ENCODE measurements around the gene ARPC1A.
"Not testable (repeated sequence)": the region's sequence is repeated elsewhere in the genome, so short reads cannot be mapped to it uniquely, and the experiment has no call there.

ARPC1A gene

DNA sequence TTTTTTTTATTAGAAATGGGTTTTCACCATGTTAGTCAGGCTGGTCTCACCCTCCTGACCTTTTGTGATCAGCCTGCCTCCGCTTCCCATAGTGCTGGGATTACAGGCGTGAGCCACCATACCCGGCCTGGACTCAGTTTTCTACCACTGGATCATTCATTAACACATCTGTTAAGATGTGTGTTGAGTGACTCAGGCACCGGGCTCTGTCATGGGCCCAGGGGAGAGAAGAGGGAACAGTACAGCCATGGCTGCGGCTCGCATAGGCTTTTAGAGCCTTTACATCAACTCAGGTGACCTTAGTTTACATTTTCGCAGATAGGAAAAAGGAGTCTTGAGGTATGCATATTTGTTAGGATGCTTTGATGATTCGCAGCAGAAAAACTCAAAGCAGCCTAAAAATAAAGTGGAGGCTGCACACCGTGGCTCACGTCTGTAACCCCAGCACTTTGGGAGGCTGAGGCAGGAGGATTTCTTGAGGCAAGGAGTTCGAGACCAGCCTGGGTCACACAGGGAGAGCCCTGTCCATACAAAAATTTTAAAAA lies 45.8 kb downstream of the ARPC1A start:
- DNase-seq (ENCODE audit: low read depth) = no peak

GRCh38 chr7:99372275-99373090 lies 46.8 kb downstream of the ARPC1A start:
- DNase-seq (ENCODE audit: low read depth) = no peak

GRCh38 chr7:99373091-99374066 lies 47.7 kb downstream of the ARPC1A start:
- no peak for DNase-seq (ENCODE audit: low read depth)

GRCh38 chr7:99374111-99375064 lies 48.7 kb downstream of the ARPC1A start, which contains the start of gene ARPC1B:
Gene ARPC1B (plus strand): TSS chr7:99374730. CDS start chr7:99385715, 10,985 bp downstream.
- DNase-seq (ENCODE audit: low read depth) = no peak

DNA sequence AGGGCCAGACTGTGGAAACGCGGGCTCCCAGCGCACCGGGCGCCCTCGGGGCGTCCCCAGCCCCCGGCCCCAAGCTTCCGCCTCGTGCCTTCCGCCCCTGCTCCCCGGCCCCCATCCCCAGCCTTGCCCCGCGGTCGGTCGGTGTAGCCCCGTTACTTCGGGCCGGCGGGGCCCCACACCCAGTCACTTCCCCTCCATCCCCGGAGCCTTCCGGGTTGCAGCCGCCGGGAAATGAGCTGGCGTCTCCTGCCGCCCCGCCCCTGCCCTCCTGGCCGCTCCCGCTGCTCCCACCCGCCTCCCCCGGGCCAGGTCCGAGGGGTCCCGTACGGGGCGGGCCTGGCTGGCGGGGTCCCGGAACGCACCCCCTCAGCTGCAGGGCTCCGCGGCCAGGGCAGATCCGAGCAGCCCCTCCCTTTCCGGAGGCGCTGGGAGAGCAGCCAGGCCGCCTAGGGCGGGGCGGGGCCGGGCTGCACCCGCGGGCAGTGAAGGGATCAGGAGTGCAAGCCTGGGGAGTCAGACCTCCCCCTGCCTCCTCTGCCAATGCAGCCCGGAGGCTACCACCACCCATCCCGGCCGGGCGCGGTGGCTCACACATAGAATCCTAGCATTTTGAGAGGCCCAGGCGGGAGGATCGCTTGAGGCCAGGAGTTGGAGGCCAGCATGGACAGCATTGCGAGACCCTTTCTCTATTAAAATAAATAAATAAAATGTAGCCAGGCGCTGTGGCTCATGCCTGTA lies 49.5 kb downstream of the ARPC1A start:
- no peak for DNase-seq (ENCODE audit: low read depth)

DNA sequence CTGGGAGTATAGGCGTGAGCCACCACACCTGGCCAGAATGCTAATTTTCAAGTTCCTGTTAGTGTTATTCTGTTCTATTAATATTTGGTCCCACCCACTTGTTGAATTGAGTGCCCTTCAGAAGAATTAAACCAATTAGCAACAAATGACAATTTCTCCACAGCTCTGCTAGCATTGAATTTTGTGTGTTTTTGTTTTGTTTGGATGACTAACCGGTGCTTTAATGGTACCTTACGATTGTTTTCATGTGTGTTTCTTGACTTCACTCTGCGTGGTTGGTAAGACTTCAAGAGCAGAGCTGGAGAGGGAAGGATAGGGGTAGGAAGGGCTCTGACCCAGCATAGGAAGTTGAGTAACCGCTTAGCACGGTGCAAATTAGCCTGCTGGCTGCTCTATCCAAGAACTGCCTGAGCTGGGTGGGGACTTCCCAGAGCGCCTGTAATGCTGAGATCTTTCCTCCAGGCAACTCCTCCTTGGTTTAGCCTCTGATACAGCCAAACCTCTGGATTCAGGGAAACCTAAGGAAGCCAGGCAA lies 53.4 kb downstream of the ARPC1A start:
- peak; percentile 95 for DNase-seq (ENCODE audit: low read depth)

DNA sequence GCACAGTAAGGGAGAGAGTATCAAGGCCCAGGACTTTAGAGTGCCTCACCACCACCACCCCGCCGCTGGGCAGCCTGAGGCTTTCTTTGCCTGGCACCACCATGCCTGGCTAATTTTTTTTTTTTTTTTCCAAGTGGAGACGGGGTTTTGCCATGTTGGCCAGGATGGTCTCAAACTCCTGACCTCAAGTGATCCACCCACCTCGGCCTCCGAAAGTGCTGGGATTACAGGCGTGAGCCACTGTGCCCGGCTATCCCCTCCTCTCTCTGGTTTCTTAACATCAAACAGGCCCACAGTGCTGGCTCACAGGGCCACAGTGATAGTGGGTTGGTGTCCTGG lies 54.0 kb downstream of the ARPC1A start:
- not testable (repeated sequence) for DNase-seq (ENCODE audit: low read depth)

- DNase-seq (ENCODE audit: low read depth) = no peak
These were observed 54.5 kb downstream of the ARPC1A start for GRCh38 chr7:99380032-99380822.

DNA sequence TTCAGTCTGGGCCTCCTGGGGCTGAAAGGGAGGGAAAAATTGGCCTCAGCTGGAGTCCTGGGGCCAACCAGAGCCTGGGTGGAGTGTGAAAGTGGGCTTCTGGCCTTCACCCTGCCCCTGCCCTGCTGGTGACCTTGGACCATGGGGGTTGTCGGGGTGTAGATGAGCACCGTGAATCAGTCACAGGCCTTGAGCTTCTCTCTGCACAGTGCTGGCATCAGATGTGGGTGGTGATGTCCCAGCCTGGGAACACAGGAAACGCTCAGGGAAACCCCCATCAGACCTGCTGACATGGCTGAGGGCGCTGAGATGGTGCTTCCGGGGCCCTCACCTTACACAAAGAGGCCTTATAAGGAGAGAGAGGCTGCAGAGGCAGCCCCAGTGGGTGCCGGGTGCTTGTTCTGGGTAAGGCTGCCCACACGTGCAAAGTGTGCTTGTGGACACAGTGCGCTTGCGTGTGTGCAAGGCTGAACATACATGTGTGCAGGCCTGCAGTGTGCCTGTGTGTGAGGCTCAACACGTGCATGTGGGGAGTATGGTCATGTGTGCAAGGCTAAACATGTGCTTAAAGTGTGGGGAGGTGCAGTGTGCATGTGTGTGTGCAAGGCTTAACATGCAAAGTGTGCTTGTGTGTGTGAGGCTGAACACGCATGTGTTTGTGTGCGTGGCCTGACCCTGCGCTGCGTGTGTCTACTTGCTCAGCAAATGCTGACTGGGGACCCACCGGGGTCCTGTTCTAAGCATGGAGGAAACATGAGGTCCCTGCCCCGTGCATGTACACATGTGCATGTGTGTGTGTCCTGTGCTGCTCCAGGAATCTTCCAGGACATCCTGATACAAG lies 55.3 kb downstream of the ARPC1A start:
- DNase-seq (ENCODE audit: low read depth) = no peak

GRCh38 chr7:99381664-99382075 lies 56.0 kb downstream of the ARPC1A start:
- DNase-seq (ENCODE audit: low read depth) = no peak

DNA sequence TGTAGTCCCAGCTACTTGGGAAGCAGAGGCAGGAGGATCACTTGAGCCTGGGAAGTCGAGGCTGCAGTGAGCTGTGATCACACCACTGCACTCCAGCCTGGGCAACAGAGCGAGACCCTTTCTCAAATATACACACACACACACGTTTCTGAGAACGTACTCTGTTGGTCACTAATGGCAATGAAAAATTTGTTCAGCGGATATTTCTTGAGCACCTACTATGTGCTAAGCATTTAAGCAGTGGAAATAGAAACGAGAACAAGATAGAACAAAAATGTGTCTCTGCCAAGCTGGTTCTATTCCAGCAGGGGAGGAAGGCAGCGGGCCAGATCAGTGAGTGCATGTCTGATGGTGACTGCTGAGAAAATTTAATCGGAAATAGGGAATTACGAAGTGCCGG lies 57.5 kb downstream of the ARPC1A start:
- DNase-seq (ENCODE audit: low read depth) = no peak

GRCh38 chr7:99383791-99384370 lies 58.2 kb downstream of the ARPC1A start:
- no peak for DNase-seq (ENCODE audit: low read depth)

DNA sequence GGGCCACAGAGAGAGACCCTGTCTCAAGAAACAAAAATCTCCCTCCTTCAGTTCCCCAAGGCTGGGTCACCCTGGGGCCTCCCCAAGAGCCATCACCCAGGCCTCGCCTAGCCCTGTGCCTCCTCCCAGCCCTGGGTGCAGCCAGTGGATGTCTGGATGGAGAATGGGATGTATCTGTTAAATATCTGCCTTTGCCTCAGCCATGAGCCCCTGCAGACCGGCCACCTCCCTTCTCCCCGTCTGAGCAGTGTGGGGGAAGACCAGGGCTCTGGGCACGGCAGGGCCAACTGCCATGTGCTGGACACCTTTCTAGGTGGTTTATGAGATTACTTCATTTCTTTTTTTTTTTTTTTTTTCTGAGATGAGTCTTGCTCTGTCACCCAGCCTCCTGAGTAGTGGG lies 58.8 kb downstream of the ARPC1A start:
- no peak for DNase-seq (ENCODE audit: low read depth)

DNA sequence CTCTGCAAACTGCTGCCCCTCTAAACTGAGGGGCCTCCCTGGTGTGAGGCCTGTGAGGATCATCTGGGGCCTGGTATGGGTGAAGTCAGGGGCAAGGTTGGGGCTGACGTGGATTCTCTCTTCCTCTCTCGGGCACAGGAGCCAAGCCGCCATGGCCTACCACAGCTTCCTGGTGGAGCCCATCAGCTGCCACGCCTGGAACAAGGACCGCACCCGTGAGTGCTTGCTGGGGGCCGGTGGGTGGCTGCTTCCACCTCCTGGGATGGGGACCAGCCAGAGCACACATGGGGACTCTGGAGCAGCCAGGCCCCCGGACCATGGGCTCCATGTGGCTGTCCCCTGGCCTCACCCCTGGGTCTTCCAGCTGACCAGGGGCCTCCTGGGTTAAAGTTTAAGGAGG lies 59.9 kb downstream of the ARPC1A start:
- no peak for DNase-seq (ENCODE audit: low read depth)

DNA sequence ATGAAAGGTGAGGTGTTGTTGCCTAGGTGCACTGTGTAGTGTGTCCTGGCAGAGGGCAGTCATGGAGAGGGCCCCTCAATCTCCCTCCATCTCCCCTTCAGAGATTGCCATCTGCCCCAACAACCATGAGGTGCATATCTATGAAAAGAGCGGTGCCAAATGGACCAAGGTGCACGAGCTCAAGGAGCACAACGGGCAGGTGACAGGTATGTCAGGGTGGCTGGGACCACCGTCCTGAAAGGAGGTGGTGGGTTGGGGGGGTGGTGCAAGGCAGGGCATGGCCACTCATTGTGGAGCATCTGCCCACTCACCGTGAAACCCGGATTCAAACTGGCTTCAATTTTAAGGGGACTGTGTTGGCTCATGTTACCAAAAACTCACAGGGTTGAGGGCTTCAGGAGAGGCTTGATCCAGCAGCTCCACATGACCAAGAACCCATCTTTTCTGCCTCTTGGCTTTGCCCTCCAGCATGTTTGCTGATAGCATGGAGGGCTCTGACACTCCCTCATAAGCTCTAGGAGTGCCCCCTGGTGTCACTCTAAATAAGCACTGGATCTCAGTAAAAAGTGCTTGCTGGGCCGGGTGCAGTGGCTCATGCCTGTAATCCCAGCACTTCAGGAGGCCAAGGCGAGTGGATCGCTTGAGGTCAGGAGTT lies 61.0 kb downstream of the ARPC1A start:
- DNase-seq (ENCODE audit: low read depth) = no peak

DNA sequence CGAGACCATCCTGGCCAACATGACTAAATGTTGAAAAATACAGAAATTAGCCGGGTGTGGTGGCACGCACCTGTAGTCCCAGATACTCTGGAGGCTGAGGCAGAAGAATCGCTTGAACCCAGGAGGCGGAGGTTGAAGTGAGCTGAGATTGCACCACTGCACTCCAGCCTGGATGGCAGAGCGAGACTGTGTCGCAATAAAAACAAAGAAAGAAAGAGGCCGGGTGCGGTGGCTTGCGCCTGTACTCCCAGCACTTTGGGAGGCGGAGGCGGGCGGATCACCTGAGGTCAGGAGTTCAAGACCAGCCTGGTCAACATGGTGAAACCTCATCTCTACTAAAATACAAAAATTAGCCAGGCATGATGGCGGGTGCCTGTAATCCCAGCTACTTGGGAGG lies 61.5 kb downstream of the ARPC1A start:
- not testable (repeated sequence) for DNase-seq (ENCODE audit: low read depth)

GRCh38 chr7:99387912-99388311 lies 62.2 kb downstream of the ARPC1A start:
- DNase-seq (ENCODE audit: low read depth) = no peak

GRCh38 chr7:99389772-99390171 lies 64.1 kb downstream of the ARPC1A start:
- DNase-seq (ENCODE audit: low read depth) = no peak

Data from GM04503 (cell line).